EH (cell line): ENCODE results near the gene MAP4K2.
A peak's percentile ranks its signal among the peaks of the same experiment; 100 is the strongest.

Source experiments
- DNase-seq: peaks from one replicate; pipeline ENCODE4 v3.0.0-alpha.2; 2015; ENCODE audit warnings: low read depth

MAP4K2 gene

DNA sequence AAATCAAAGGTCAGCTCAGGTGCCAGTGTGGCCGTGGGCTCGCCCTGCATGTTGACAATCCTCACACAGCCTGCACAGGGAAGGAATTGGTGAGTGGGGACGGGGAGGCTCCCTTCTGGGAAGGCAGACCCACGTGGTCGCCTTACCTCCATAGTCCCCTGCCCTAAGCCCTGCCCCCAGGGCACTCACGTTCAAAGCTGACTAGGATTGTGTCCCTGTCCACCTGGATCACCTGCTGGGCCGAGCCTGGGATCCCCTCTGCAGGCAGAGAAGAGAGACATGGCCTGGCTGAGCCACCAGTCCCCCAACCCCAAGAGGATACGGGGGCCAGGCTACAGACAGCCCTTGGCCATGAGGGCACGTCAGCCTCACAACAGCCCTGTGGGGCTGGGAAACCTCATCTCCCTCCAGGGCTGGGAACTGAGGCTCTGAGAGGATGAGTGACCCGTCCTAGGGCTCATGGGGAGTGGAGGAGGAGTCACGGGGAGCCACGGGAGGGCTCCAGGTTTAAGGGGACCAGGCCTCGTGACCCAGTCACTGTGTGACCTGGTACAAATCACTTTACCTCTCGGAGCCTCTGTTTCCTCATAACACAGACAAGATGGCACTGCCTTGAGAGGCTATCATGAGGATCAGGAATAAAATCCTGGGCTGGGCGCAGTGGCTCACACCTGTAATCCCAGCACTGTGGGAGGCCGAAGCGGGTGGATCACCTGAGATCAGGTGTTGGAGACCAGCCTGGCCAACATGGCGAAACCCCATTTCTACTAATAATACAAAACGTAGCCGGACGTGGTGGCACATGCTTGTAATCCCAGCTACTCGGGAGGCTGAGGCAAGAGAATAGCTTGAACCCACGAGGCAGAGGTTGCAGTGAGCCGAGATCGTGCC, 12.6 kb downstream of the MAP4K2 start:
- no peak for DNase-seq

DNA sequence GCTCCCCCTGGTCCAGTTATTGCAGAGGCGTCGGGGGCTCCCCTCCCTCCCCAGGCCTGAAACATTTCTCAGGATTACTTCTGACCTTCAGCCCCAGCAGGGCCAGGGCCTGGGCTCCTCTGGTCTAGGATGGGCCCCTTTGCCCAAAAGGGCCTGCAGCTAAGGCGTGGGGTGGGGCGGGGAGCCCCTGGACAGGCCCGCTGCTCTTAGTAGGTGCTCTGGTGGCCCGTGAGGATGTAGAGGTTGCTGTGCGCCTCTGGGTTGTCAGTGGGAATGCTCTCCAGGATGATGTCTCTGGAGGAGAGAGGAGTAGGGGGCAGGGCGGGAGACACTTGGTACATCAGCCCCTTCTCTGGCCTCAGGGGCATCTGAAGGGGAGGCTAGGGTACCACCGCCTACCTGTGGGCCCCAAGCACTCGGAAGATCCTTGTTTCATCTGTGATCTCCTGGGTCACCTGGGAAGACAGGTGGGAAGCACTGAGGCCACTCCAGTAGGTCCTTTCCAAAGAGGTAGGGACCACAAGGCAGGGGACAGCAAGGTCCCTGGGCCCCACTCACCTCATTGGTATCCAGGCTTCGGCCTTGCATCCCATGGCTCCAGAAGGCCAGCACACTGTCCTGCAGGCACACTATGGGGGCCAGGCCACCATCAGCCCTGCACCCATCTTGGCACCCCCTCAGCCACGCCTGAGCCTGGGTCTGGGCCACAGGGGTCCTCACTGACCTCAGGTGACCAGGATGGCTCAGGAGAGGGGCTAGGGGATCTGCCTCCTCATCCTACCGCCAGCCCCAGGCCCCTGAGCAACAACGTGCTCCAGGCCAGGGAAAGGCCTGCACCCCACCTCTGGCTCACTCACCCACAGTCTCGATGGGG, 13.4 kb downstream of the MAP4K2 start:
- no peak for DNase-seq

DNA sequence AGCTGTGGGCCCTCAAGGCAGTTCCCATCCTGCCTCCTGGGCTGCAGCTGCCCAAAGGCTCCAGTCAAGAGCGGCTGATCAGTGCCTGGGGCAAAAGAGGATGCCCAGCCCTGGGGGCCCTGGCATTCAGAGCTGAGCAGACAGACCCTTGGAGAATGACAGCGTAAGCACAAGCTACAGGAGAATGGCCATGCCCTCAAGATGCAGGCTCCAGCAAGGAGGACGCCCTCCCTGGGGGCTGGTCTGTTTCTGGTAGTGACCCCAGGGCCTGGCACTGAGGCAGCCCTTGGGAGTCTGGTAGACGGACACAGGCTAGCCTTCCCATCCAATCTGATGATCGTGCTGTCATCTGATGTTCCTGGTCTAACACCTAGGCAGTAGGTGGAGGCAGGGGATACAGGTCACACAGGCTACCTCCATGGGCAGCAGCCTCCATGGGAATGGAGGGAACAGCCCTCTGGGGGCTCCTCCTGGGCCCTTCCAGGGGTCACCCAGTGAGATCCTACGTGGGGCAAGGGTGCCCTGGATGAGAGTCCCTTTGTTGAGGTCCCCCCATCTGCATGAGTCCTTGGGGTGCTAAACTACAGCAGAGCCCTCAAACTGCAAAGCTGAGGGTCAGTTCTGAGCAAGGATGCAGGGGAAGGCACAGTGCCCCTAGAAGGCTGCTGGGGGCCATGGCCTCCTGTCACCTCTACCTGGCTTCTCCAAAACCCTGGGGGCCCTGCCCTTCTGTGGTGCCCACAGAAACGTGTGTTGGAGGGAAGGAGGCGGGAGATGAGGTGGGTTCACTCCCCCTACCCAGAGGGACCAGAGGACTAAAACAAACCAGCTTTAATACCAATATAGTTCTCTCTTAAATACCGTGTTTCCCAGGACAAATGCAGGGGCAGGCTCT, 14.4 kb downstream of the MAP4K2 start:
- DNase-seq = no peak

DNA sequence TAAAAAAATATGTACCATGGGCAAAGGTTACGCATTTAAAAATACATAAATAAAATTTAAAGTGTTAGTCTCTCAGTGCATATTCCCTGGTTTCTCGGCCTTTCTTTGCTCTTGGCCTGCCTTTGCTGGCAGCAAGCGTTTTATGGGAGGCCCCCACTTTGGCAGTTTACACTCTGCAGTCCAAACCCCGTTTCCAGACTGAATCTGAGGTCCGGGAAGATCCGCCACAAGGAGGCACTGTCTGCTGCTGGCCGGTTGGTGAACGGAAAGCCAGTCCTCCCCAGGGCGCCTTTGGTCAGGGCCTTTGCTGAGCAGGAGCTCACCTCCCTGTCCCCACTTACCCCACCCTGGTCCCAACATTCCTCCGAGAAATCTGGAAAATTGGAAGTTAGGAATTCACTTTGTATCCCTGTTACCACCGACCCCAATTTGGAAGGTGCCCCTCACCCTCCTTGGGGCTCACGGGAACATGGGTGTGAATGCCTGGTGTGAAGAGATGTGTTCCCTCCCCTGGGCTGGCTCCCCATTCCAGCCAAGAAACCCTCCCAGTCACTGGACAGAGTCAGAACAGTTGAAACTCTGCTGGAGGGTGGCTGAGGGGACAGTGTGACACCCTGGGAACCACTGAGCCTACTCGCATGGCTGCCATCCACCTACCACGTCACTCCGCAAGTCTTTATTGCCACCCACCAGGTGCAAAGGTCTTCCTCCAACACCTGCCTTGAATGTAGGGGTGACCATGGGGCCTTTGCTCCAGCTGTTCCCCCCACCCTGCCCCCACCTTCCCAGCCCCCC, 15.3 kb downstream of the MAP4K2 start:
- DNase-seq = peak; percentile 49

DNA sequence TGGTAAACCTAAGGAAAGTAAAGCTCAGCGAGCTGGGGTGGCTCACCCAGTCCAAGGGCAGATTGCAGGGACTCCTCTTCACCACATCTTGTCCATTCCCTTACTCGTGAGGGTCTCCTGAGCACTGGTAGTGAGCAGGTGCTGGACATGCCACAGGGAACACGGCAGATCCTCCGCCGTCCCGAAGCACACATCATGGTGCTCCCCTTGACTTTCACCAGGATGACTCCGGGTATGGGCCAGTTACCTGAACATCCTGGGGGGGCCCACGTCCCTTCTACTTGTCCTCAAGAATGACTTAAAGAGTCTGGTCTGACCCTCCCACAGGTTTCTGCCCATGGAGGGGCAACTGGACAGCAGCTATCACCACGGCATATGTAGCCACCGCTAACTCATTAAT, 16.7 kb downstream of the MAP4K2 start:
- DNase-seq = no peak

DNA sequence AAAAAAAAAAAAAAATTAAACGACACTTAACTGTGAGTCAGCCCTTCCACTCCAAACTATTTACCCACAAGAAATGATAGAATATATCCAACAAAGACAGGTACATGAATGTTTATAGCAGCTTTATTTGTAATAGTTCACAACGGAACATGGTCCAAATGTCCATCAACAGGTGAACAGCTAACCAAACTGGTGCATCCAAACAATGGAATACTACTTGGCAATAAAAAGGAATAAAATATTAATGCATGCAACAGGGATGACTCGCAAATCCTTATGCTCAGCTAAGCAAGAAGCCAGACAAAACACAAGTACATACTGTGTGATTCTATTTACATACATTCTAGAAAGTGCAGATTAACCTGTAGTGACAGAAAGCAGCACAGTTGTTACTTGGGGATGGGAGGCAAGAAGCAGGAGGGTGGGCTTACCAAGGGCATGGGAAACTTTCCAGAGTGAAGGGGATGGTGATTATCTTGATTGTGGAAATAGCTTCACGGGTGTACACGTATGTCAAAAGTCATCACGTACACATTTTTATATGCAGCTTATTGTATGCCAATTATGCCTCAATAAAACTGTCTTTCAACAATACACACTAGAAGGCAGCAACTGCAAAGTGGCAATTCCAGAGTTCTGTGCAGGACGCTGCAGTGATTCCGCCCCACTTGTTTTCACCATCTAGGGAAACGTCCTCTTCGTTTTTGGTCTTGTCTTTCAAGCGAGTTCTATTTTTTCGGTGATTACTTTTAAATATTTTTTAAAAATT, 18.0 kb downstream of the MAP4K2 start:
- no peak for DNase-seq

DNA sequence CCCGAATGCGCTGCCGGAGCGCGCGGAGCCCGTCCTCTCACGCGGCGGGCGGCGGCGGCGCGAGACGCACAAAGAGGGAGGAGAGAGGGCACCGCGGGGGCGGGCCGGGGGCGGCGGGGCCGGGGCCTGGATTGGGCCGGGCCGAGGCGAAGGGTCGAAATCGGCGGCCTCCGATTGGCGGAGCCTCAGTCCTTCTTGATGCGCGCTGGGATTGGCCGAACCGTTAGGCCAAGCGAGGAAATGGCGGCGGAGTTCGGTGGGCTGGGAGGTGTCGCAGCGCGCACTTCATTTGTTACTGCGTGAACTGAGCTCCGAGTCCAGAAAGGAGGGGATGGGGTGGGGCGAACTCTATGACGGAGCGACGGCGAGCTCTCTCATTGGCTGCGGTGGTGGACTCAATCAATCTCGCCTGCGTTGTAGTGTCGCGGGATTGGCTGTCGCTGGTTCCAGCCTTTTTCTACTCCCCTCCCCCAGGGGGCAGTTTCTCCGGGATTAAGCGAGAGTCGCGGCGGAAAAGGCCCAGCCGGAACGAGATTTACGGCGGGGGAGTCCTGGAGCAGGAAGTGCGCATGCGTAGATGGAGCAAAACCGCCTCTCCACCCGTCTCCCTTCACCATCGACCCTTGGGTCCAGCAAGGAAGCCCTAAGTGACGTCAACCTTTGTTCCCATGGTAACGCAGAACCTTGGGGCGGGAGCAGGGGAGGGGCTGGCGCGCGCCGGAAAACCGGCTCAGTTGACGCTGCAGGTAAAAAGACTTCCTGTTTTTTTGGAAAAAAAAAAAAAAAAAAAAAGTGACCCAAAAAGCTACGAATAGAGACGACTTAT, 24.3 kb downstream of the MAP4K2 start, which contains the start of gene SF1:
TSS of gene SF1 (minus strand) at position 70 of the 826 bp plus-strand sequence. CDS start 150 bp downstream, outside the sequence.
- peak; percentile 100 for DNase-seq

DNA sequence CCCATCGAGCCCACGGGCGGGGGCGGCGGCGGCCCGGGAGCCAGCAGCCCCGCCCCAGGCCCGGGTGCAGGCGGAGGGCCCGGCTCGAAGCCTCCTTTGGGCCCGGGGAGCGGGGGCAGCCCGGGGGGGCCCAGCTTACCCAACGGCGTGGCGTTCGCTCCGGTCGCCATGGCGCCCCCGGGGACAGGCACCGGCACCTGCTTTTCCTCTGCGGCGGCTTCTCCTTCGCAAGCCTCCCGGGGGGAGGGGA, 24.9 kb downstream of the MAP4K2 start:
- no peak for DNase-seq

DNA sequence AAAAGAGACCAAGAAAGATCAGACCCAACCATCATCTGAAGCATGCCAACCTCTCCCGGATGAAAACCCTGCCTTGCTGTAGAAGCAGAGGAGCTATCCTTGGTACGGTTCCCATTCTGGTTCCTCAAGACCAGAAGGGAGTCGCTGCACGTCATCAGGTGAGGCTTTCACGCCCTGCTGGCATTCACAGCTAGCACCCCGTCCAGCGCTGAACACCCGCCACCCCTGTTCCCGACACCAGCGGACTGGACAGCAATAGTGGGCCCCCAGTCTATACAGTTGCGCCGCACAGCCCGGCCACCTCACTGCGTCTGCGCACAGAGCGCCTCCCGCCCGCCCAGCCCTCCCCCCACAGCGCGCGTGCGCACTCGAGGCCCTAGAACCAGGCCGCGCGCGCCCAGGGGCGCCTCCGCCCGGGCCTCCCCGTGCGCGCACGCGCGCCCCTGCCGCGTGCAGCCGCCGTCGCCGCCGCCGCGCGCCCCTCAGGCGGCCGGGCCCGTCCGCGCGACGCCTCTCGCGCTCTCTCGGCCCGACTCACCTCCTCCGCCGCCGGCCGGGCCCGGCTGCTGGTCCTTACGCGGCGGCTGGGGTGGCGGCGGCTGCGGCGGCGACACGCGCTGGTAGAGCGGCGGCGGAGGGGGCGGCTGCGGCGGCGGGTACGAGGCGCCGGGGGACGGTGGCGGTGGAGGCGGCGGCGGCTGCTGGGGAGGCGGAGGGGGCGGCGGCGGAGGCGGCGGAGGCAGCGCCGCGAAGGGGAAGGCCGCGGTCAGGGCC, 25.4 kb downstream of the MAP4K2 start:
- peak; percentile 82 for DNase-seq

DNA sequence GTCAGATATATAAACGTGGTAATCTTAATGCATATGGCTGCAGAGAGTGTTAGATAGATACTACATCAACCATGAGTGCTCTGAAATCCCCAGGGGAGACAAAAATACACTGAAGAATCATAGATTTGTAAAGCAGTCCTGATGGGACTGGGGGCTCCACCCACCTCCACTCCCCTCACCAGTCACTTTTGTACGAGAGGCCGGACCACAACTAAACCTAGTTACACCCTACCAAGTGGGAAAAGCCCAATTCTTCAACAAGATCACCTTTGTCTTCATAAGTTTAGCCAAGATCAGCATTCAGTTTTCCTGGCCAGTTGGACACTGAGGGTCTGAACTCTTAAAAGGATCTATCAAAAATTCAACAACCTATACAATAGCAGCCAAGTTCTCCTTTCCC, 26.1 kb downstream of the MAP4K2 start:
- DNase-seq = no peak

DNA sequence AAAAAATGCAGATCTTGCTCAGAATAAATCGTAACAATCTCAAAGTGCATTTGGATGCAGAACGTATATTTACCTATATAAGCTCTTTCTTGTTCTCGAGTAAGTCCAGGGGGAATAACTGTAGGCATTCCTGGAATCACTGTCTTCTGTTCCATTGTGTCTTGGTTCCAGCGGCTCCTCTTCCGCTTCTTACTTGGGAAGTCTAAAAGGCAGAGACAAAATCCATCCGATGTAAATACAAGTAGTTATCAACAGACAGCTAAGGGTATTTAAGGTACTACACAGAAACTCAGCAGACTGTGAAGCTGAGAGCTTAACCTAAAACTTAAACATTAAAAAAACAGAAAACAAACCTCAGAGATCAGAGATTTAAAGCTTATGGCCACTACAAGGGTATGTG, 26.6 kb downstream of the MAP4K2 start:
- no peak for DNase-seq

DNA sequence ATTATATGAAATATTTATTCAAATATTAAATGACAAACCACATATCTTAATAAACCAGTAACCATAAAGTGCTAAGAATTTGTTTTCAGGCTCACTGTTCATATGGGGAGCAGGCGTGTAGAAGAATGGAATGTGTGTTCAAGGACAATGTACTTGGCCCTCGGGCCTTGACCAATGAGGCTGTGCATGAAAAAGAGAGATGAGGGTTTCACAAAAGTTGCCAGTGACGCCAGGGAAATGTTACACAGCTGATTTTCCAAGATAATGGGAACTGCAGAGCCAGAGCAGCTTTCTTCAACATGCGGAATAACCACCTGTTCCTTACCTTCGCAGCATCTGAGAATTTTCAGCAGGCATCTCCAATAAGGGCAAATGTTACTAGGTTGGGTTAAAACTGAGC, 28.9 kb downstream of the MAP4K2 start:
- DNase-seq = no peak

DNA sequence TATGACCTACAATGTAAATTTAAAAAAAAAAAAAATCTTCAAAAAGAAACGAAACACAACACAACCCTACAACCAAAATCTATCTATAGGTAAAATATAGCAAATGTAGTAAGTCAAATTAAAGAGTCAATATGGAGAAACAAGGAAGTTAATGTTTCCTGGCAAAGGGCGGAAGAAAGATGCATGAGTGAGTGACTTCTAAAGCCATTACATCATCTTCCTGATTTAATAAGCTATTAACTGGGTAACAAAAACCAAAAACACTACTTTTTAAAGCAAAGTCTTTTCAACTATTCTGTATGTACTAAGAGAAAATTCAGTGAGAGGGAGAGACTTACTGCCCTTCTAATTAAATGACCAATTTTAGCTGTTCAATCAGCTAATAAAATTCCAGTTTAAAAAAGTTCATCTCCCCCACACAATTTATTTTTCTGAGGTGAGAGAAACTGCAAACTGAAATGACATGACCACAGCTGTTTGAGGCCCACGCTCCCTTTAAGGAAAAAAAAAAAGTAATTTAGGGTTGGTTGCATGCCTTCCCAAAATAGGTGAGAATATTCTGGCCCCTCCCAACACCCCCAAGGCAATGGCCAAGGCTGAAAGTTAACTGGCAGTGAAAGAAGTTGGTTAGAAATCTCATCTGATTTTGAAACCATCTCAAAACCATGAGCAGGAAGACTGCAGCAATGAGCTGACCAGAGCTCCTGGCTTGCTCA, 30.6 kb downstream of the MAP4K2 start:
- no peak for DNase-seq

DNA sequence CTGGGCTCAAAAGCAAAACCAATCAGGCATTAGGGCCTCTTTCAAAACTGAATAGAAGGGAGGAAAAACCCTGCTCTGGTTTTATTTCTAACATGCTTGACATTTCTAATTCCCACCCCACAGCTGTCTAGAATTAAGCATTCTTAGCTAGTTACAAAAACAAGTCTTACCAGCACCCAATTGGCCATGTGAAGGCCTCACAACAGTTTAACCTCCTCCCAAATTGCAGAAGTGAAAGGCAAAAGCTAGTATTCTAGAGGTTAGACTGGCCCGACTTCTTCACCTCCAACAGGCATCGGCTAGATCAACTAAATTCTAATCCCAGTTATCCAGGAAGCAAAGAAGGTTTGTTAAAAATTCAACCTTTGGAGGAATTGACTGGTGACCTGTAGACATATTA, 31.2 kb downstream of the MAP4K2 start:
- no peak for DNase-seq

DNA sequence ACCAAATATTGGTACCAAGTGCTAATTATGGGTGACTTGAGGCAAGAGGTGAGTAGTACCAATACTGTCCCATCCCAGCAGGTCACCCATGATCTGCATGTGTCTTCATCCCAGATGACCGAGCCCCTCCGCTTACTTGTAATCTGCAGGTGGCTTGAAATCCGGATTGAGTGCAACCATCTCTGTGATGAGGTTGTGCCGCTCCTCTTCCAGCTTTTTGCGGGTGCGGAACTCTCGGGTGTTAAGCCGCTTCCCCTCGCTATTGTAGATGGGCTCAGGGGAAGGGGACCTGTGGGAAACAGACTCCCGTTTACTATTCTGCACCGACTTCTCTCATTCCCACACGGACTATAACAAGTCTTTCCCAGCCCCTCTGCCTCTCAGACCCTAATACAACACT, 32.9 kb downstream of the MAP4K2 start:
- DNase-seq = no peak

DNA sequence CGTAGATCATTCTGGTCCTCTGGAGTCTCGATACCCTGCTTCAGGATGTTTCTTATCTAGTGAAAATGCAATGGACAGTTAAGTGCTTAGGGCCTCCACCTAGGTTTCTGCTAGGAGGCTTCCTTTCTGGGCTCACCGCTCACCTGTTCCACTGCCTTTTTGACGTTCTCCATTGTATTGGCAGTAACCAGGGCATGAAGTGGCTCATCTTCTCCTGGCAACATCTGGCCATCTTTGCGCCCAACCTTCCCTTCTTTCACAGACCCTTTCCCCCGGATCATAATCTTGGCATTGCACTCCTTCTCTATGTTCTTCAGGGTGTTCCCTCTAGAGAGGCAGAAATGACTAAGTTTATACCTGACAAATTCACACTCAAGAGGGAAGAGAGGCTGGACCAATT, 33.7 kb downstream of the MAP4K2 start:
- no peak for DNase-seq

DNA sequence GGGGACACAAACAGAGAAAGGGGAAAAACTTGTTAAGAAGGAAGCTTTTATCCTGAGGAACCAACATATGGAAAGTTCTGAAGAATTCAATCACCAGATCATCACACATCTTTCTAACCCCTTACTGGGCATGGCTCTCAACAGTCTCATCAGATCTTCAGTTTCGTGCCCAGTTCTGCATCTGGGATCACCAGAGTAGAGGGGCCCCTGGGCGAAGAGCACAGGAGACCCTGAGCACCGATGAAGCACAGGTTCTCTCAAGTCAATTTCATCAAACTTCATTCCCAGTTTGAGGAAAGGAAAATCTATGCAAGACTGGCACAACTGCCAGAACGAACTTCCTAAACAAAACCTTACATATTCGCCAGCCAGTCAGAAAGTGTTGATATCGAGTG, 34.7 kb downstream of the MAP4K2 start:
- DNase-seq = no peak
